Activated CD4-positive, alpha-beta T cell treated with anti-CD3 and anti-CD28 coated beads, Interleukin-2, amount 50 U/mL, for 1 hour (primary cell): ENCODE data around the gene AMDHD2.
A peak's percentile ranks its signal among the peaks of the same experiment; 100 is the strongest.
"Not testable (repeated sequence)": the region's sequence is repeated elsewhere in the genome, so short reads cannot be mapped to it uniquely, and the experiment has no call there.

Source experiments
- DNase-seq: peaks from one replicate; pipeline ENCODE4 v3.0.0-alpha.2; 2020

Gene AMDHD2

GRCh38 chr16:2520097-2520783 is at the start of gene AMDHD2:
AMDHD2 (plus strand) TSS chr16:2520371; CDS start chr16:2520459, 88 bp downstream.
- peak; percentile 89 for DNase-seq

- no peak for DNase-seq
Measured at GRCh38 chr16:2470603-2471015, 49.6 kb upstream of the AMDHD2 start.

- DNase-seq = no peak
Measured at GRCh38 chr16:2471016-2471652, 49.0 kb upstream of the AMDHD2 start, which contains the start of gene NTN3. NTN3 (plus strand) TSS chr16:2471297; CDS start chr16:2471702, 405 bp downstream.

GRCh38 chr16:2471653-2472487 is 48.3 kb upstream of the AMDHD2 start:
- no peak for DNase-seq

GRCh38 chr16:2472488-2472864 is 47.7 kb upstream of the AMDHD2 start:
- DNase-seq = no peak

GRCh38 chr16:2472885-2473445 is 47.2 kb upstream of the AMDHD2 start:
- no peak for DNase-seq

- peak; percentile 25 for DNase-seq
Measured at GRCh38 chr16:2473446-2473926, 46.7 kb upstream of the AMDHD2 start.

- peak; percentile 64 for DNase-seq
Measured at GRCh38 chr16:2473999-2474876, 45.9 kb upstream of the AMDHD2 start.

GRCh38 chr16:2474877-2475412 is 45.2 kb upstream of the AMDHD2 start, which contains the start of gene TBC1D24:
TBC1D24 (plus strand) TSS chr16:2475127; CDS start chr16:2496149, 21,022 bp downstream.
- DNase-seq = peak; percentile 61

- peak; percentile 47 for DNase-seq
Measured at GRCh38 chr16:2475413-2476344, 44.5 kb upstream of the AMDHD2 start.

GRCh38 chr16:2476345-2476720 is 43.8 kb upstream of the AMDHD2 start:
- no peak for DNase-seq

GRCh38 chr16:2476741-2477140 is 43.4 kb upstream of the AMDHD2 start:
- DNase-seq = no peak

- DNase-seq = no peak
Measured at GRCh38 chr16:2477327-2477726, 42.8 kb upstream of the AMDHD2 start.

- DNase-seq = no peak
Measured at GRCh38 chr16:2478279-2478678, 41.9 kb upstream of the AMDHD2 start.

GRCh38 chr16:2479996-2480395 is 40.2 kb upstream of the AMDHD2 start:
- not testable (repeated sequence) for DNase-seq

- no peak for DNase-seq
Measured at GRCh38 chr16:2480948-2481347, 39.2 kb upstream of the AMDHD2 start.

- no peak for DNase-seq
Measured at GRCh38 chr16:2481676-2482075, 38.5 kb upstream of the AMDHD2 start.

GRCh38 chr16:2482249-2482648 is 37.9 kb upstream of the AMDHD2 start:
- DNase-seq = no peak

- DNase-seq = no peak
Measured at GRCh38 chr16:2482708-2483534, 37.2 kb upstream of the AMDHD2 start.
